ENCODE measurements around the gene BPIFB6. TPM values are rescaled to one million over a fixed set of nuclear protein-coding genes. Genes with fewer than 3 reads are reported as not detected.

The BPIFB6 gene
- not detected in 2 replicates for total RNA-seq

GRCh38 chr20:33031531-33031930, at the start of gene BPIFB6:
Gene BPIFB6, plus strand, starts transcription at chr20:33031648. Its CDS starts 0 bp downstream, at chr20:33031648.

GRCh38 chr20:33004141-33004751, 27.2 kb upstream of the BPIFB6 start, which contains the start of gene SUN5:
Gene SUN5, minus strand, starts transcription at chr20:33004433. Its CDS starts 93 bp downstream, at chr20:33004340.

GRCh38 chr20:33007376-33008335, 23.8 kb upstream of the BPIFB6 start, which contains the start of gene BPIFB2:
Gene BPIFB2, plus strand, starts transcription at chr20:33007704. Its CDS starts 871 bp downstream, at chr20:33008575.

GRCh38 chr20:33053291-33054106, 22.1 kb downstream of the BPIFB6 start, which contains the start of gene BPIFB3:
Gene BPIFB3, plus strand, starts transcription at chr20:33053903. Its CDS starts 1,533 bp downstream, at chr20:33055436.

GRCh38 chr20:33079259-33079658, 47.8 kb downstream of the BPIFB6 start, which contains the start of gene BPIFB4:
Gene BPIFB4, plus strand, starts transcription at chr20:33079643. Its CDS starts 1,884 bp downstream, at chr20:33081527.

Other genes with a start within 250 kb of the BPIFB6 start
- 75.9 and 141 TPM in 2 replicates for gene MAPRE1, start 211.7 kb upstream of the BPIFB6 start, total RNA-seq
- under 0.01 and 0.06 TPM in 2 replicates for gene EFCAB8, start 172.7 kb upstream of the BPIFB6 start, total RNA-seq
- gene SUN5, start 27.2 kb upstream of the BPIFB6 start, total RNA-seq: not detected in 2 replicates
- gene BPIFB2, start 23.9 kb upstream of the BPIFB6 start, total RNA-seq: not detected in 2 replicates
- gene BPIFB3, start 22.3 kb downstream of the BPIFB6 start, total RNA-seq: not detected in 2 replicates
- not detected in 2 replicates for gene BPIFB4, start 48.0 kb downstream of the BPIFB6 start, total RNA-seq
- not detected in 2 replicates for gene BPIFA2, start 136.5 kb downstream of the BPIFB6 start, total RNA-seq
- gene BPIFA3, start 185.7 kb downstream of the BPIFB6 start, total RNA-seq: not detected in 2 replicates
- not detected in 2 replicates for gene BPIFA1, start 204.3 kb downstream of the BPIFB6 start, total RNA-seq